ENCODE measurements around the gene TMEM203.

TMEM203 gene

DNA sequence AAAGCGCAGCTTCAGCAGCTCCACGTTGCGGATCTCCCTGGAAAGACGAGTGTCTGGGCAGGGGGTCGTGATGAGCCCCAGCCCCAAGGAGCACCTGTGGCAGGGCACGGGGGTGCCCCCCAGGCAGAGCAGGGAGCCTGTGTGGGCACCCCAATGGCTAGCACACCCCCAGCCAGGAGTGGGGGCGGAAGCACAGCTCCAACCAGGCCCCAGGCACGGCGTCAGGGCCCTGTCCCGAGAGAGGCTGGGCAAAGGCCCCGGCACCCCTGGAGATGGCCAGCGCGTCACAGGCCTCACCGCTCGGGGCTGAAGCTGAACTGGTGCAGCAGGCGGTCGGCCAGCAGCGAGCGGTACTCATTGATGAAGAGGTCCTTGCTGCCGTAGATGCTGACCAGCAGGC is 25.0 kb downstream of the TMEM203 start:
- TF ChIP-seq, protein P1, sequence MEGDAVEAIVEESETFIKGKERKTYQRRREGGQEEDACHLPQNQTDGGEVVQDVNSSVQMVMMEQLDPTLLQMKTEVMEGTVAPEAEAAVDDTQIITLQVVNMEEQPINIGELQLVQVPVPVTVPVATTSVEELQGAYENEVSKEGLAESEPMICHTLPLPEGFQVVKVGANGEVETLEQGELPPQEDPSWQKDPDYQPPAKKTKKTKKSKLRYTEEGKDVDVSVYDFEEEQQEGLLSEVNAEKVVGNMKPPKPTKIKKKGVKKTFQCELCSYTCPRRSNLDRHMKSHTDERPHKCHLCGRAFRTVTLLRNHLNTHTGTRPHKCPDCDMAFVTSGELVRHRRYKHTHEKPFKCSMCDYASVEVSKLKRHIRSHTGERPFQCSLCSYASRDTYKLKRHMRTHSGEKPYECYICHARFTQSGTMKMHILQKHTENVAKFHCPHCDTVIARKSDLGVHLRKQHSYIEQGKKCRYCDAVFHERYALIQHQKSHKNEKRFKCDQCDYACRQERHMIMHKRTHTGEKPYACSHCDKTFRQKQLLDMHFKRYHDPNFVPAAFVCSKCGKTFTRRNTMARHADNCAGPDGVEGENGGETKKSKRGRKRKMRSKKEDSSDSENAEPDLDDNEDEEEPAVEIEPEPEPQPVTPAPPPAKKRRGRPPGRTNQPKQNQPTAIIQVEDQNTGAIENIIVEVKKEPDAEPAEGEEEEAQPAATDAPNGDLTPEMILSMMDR (IDR thresholded peaks at IDR 0.05), result no peak
- Histone ChIP-seq H3K4me3 (no peak overlapping the region), H3K27ac (no peak overlapping the region)
- DNase-seq (ENCODE audit: low spot score), result no peak

DNA sequence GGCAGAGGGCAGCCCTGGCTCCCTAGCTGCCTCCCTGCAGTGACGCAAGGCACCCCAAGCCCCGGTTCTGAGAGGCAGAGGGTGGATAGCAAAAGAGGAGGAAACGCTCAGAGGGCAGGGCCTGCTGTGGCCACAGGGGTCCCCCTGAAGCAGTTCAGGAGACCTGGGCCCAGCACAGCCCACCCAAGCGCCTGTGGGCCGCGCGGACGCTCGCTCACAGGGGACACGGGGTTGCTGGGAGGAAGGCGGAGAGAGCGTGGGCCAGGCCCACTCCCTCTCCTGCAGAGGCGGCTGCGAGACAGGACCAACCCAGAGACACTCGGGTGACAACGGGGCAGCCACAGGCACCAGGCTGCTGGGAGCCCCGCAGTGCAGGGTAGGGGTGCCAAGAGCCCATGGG is 25.7 kb downstream of the TMEM203 start:
- DNase-seq (ENCODE audit: low spot score), result no peak
- TF ChIP-seq, protein P1 (IDR thresholded peaks at IDR 0.05), result no peak
- H3K27ac ChIP-seq, result no peak overlapping the region
- no peak overlapping the region for H3K4me3 ChIP-seq

DNA sequence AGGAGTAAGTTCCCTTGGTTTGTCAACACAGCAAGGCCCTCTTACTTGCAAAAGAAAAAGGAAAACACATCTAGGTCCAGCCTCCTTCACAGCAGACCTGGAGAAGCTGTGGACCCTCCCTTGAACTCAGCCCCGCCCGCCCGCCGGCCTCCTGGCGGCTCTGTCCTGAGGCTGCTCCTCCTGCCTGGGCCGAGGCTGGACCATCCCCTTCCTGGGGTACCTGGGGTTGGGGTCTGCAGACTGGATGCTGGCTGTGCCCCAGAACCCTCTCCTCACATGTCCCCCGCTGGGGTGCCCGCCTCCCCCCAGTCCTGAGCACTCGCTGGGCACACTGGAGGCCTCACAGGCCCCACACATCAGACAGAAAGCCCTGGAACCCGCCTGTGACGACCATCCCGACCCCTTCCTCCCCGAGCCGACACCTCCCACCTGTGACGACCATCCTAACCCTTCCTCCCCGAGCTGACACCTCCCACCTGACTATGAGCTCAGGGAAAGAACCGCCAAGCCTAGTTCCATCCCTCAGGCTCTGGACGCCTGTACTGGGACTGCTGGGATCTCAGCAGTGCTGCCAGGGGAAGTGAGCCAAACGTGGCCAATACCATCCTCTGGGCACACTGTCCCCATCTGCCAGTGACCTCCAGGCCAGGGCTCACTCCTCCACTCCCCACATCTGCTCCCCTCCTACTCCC is 26.4 kb downstream of the TMEM203 start:
- TF ChIP-seq, protein P1 (IDR thresholded peaks at IDR 0.05), result no peak
- Histone ChIP-seq H3K4me3 (no peak overlapping the region), H3K27ac (no peak overlapping the region)
- DNase-seq (ENCODE audit: low spot score), result no peak

DNA sequence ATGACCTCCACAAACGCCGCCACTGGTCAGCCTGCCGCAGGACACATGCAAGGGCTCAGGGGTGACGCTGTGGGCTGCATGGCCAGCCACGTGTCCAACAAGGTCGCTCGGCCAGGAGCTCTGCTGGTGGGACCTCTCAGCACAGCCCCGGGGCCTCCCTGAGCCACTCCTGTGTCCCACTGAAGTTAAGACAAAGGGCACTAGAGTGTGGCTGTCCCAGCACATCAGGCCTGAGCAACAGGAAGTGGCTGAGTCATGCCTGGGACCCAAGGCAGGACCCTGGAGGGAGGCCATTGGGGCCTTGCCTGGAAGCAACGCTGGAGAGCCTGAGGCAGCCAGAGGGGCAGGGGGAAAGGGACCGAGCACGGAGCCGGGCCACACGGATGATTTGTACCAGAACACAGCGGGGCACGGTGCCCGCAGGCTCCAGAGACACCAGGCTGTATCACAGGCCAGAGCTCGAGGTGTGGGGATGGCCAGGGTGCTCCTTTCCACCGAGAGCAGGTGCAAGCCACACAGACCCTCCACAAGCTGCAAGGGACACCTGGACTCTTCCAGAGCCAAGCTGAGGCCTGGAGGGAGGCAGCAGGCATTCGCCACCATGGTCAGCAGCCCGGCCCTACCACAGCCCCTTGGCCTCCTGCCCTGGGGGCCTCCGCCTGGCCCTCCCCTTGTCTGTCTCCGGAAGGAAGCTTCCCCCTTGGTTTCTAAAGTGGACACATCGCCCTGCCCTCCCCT is 27.1 kb downstream of the TMEM203 start:
- Histone ChIP-seq H3K27ac (no peak overlapping the region), H3K4me3 (no peak overlapping the region)
- DNase-seq (ENCODE audit: low spot score), result no peak
- TF ChIP-seq, protein P1 (IDR thresholded peaks at IDR 0.05), result no peak

DNA sequence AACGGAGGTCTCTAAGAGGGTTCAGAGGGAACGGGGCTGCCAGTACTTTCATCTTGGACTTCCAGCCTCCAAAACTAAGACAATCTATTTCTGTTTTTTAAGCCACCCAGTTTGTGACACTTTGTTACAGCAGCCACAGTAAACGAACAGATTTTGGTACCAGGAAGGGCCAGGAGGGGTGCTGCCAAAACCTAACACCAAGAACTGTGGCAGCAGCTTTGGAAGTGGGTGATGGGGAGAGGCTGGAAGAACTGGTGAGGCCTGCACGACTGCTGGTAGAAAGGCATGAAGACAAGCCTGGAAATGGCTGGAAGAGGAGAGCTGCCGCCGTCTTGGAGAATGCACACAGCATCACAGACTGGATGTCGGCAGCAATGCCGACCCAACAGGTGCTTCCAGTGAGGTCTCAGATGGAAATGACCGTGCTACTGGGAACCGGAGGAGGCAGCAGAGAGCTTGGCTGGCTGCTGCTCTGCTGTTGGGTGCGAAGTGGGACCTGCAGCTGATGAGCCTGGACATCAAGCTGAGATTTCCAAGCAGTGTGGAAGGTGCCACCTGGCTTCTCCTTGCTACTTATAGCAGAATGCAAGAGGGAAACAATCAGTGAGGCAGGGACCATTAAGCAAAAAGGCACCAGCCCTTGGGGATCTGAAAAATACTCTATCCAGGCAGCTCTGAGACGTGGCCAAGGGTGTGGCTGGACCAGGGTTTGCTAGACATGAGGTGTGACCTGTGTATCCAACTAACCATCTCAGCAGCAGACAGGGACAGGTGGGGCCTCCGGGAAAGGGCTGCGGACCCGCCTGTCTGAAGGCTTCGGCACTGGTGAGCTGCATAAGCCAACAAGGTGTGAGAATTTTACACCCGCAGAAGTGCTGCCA is 28.9 kb downstream of the TMEM203 start:
- no peak for DNase-seq (ENCODE audit: low spot score)
- TF ChIP-seq, protein P1 (IDR thresholded peaks at IDR 0.05), result no peak

DNA sequence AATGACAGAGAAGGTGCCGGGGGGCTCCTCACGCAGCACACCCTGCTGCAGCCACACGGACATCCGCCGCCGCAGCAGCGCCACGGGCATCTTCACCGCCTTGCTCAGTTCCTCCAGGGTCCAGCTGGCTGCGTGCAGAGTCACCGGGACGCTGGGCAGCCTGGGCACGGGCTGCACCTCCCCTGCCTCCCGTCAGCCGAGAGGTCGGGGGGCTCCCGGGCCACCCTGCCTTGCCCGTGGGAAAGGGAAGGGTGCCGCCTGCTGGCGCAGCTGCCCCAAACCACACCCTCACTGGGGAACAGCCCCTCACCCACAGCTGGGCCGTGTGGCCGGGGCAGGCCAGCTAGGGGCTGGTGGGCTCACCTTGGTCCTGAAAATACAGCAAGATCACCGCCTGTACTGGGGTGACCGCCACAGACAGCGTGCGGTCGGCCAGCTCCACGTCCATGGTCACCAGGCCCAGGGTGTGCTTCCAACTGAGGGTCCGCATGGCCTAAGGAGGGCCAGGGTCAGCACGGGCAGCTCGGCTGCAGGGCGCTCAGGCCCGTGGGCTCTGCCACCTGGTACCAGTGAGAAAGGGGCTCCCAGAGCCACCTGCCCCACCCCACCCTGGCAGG is 30.0 kb downstream of the TMEM203 start:
- no peak for DNase-seq (ENCODE audit: low spot score)
- no peak overlapping the region for H3K4me3 ChIP-seq
- H3K27ac ChIP-seq, result no peak overlapping the region
- TF ChIP-seq, protein P1 (IDR thresholded peaks at IDR 0.05), result no peak

More for the DNA sequence above, 28.9 kb downstream of the TMEM203 start:
- Histone ChIP-seq H3K27ac (no peak overlapping the region), H3K4me3 (no peak overlapping the region)

All from coronary artery (tissue), 2 donors.